ENCODE data around the gene OPA1. TPM values are rescaled to one million over a fixed set of nuclear protein-coding genes. Genes with fewer than 3 reads are reported as not detected.

OPA1 gene
- total RNA-seq, 4 donors from 2014 or later = 29.3 to 48.1 (median 44.6) TPM

GRCh38 chr3:193736616-193737015 lies 143.6 kb downstream of the OPA1 start:
- TF ChIP-seq CTCF (IDR thresholded peaks at IDR 0.05) (no peak), POLR2A (IDR thresholded peaks at IDR 0.05) (no peak)
- intact Hi-C loops (cut with DNase I) = no loop called here
- no peak for DNase-seq
- Histone ChIP-seq H3K27me3 (no peaks in the 10 kb centered on the region), H3K27ac (no peak overlapping the region), H3K4me1 (no peaks in the 10 kb centered on the region), H3K4me3 (no peak overlapping the region), H3K36me3 (no peaks in the 10 kb centered on the region), H3K9me3 (no peaks in the 10 kb centered on the region)
- WGBS, 2 donors = 81 to 95% methylated on average over 7 to 8 of the region's 8 CpGs

- Histone ChIP-seq H3K9me3 (no peaks in the 10 kb centered on the region), H3K4me1 (no peaks in the 10 kb centered on the region), H3K27me3 (no peaks in the 10 kb centered on the region), H3K27ac (no peak overlapping the region), H3K4me3 (no peak overlapping the region), H3K36me3 (no peaks in the 10 kb centered on the region)
- 87 to 92% methylated on average over 13 to 15 of the region's 17 CpGs for WGBS, 2 donors
- intact Hi-C loops (cut with DNase I) = no loop called here
- TF ChIP-seq POLR2A (IDR thresholded peaks at IDR 0.05) (no peak), CTCF (IDR thresholded peaks at IDR 0.05) (no peak)
- DNase-seq = no peak
These were observed 144.3 kb downstream of the OPA1 start for GRCh38 chr3:193737191-193737751.

GRCh38 chr3:193742628-193743027 lies 149.6 kb downstream of the OPA1 start:
- no peak for DNase-seq
- intact Hi-C loops (cut with DNase I) = no loop called here
- TF ChIP-seq POLR2A (IDR thresholded peaks at IDR 0.05) = no peak
- TF ChIP-seq CTCF (IDR thresholded peaks at IDR 0.05) = no peak
- H3K4me3 ChIP-seq = no peak overlapping the region
- no peaks in the 10 kb centered on the region for H3K36me3 ChIP-seq
- WGBS, 2 donors = 70 to 78% methylated on average over 4 of the region's 4 CpGs
- no peaks in the 10 kb centered on the region for H3K9me3 ChIP-seq
- H3K4me1 ChIP-seq = no peaks in the 10 kb centered on the region
- no peaks in the 10 kb centered on the region for H3K27me3 ChIP-seq
- H3K27ac ChIP-seq = no peak overlapping the region

- 43 to 61% methylated on average over 8 of the region's 8 CpGs for WGBS, 2 donors
- DNase-seq = no peak
- intact Hi-C loops (cut with DNase I) = no loop called here
- TF ChIP-seq POLR2A (IDR thresholded peaks at IDR 0.05) (no peak), CTCF (IDR thresholded peaks at IDR 0.05) (no peak)
- Histone ChIP-seq H3K36me3 (no peaks in the 10 kb centered on the region), H3K4me3 (no peak overlapping the region), H3K9me3 (no peaks in the 10 kb centered on the region), H3K27me3 (no peaks in the 10 kb centered on the region), H3K27ac (no peak overlapping the region), H3K4me1 (no peaks in the 10 kb centered on the region)
These were observed 150.7 kb downstream of the OPA1 start for GRCh38 chr3:193743702-193744047.

GRCh38 chr3:193744048-193744821 lies 151.2 kb downstream of the OPA1 start:
- 73 to 78% methylated on average over 12 to 13 of the region's 13 CpGs for whole genome bisulfite sequencing, 2 donors
- Histone ChIP-seq H3K27ac (no peak overlapping the region), H3K4me1 (no peaks in the 10 kb centered on the region), H3K27me3 (no peaks in the 10 kb centered on the region), H3K9me3 (no peaks in the 10 kb centered on the region), H3K36me3 (no peaks in the 10 kb centered on the region), H3K4me3 (no peak overlapping the region)
- TF ChIP-seq CTCF (IDR thresholded peaks at IDR 0.05) (no peak), POLR2A (IDR thresholded peaks at IDR 0.05) (no peak)
- intact Hi-C loops (cut with DNase I) = no loop called here
- no peak for DNase-seq

Measured in esophagus squamous epithelium (tissue), 5 donors.